Panc1 (cell line): ENCODE data around the gene NOTCH2. TPM values are rescaled to one million over a fixed set of nuclear protein-coding genes. Genes with fewer than 3 reads are reported as not detected.
"Not testable (repeated sequence)": the region's sequence is repeated elsewhere in the genome, so short reads cannot be mapped to it uniquely, and the experiment has no call there.

Experiments
- ATAC-seq: fragments of 200-7000 bp; cut with Tn5 transposase; 2 replicates; pipeline ENCODE4 v1.9.1; 2020; ENCODE audit warnings: mild to moderate bottlenecking, moderate library complexity
- BruUV-seq: library from RNA; stranded (reverse); fragments of 400-500 nt; replicated peaks from 2 replicates; lab custom pipeline; 2021; lab: Mats Ljungman, UMichigan
- CTCF ChIA-PET: fragments of 300-600 bp; sonication (Branson Sonifier 250); formaldehyde crosslinking; loops from one replicate; lab custom pipeline; 2022; ENCODE audit warnings: antibody characterized with exemption; lab: Charles Lee
- POLR2A ChIA-PET: fragments of 300-600 bp; sonication (Branson Sonifier 250); formaldehyde crosslinking; loops from one replicate; lab custom pipeline; 2022; ENCODE audit warnings: antibody characterized with exemption; lab: Charles Lee
- DNase-seq: peaks from one replicate; pipeline ENCODE4 v3.0.0-alpha.2; 2010; ENCODE audit warnings: low read depth, low spot score
- H3K27ac ChIP-seq: 2 replicates; pipeline ENCODE4 v1.5.1; 2011; ENCODE audit warnings: mild to moderate bottlenecking, low read length, inconsistent platforms
- H3K27me3 ChIP-seq: fragments of 200-500 bp; sonication (Bioruptor generic); 2 replicates; pipeline ENCODE4 v1.6.0; 2014; ENCODE audit warnings: low read length, inconsistent platforms; ENCODE audit not compliant: control insufficient read depth, insufficient read depth
- H3K36me3 ChIP-seq: fragments of 200-500 bp; sonication (Bioruptor generic); 2 replicates; pipeline ENCODE4 v1.5.1; 2014; ENCODE audit warnings: inconsistent platforms, mild to moderate bottlenecking, low read length, moderate library complexity; ENCODE audit not compliant: control insufficient read depth, insufficient read depth
- H3K4me1 ChIP-seq: 2 replicates; pipeline ENCODE4 v1.5.1; 2011; ENCODE audit warnings: inconsistent platforms, mild to moderate bottlenecking, low read length, moderate library complexity; ENCODE audit not compliant: control insufficient read depth, insufficient read depth
- H3K4me3 ChIP-seq, 2 experiments: 2 replicates each; pipeline ENCODE4 v1.5.1; 2011 to 2012; ENCODE audit warnings: low read depth in 2 of 2, low read length in 2 of 2, mild to moderate bottlenecking in 2 of 2, inconsistent platforms in 1 of 2, moderate library complexity in 1 of 2
- H3K9me3 ChIP-seq: fragments of 200-500 bp; sonication (Bioruptor generic); 2 replicates; pipeline ENCODE4 v1.5.1; 2014; ENCODE audit warnings: low read depth, mild to moderate bottlenecking, inconsistent platforms, low read length, moderate library complexity; ENCODE audit not compliant: control insufficient read depth, insufficient read depth
- in situ Hi-C: cut with HindIII; loops from 2 replicates; pipeline ENCODE4 v1.10.0; 2016; ENCODE audit warnings: low sequenced_read_pairs, low pct_unique_long_range_greater_than_20kb
- intact Hi-C: fragments of 100-400 bp; cut with micrococcal nuclease; formaldehyde crosslinking; loops from one replicate; pipeline ENCODE4 v1.10.0; 2022; ENCODE audit not compliant: unreplicated experiment
- total RNA-seq: library from RNA; stranded (reverse); gene quantifications from one replicate; pipeline ENCODE4 v1.2.1, GENCODE V29; 2021; ENCODE audit not compliant: unreplicated experiment

The NOTCH2 gene
- total RNA-seq, 1 experiment from 2014 or later = 191 TPM

GRCh38 chr1:120109656-120110055, 40.2 kb upstream of the NOTCH2 start:
- H3K27ac ChIP-seq, POLR2A ChIA-PET, H3K4me1 ChIP-seq, H3K4me3 ChIP-seq, intact Hi-C loops, ATAC-seq, H3K36me3 ChIP-seq, DNase-seq, H3K27me3 ChIP-seq, in situ Hi-C loops, BruUV-seq, H3K9me3 ChIP-seq, CTCF ChIA-PET: not testable (repeated sequence)

- H3K36me3 ChIP-seq, H3K27ac ChIP-seq, in situ Hi-C loops, BruUV-seq, H3K27me3 ChIP-seq, intact Hi-C loops, H3K4me3 ChIP-seq, ATAC-seq, POLR2A ChIA-PET, H3K9me3 ChIP-seq, CTCF ChIA-PET, H3K4me1 ChIP-seq, DNase-seq: not testable (repeated sequence)
Observed at GRCh38 chr1:120109180-120109579, 39.7 kb upstream of the NOTCH2 start.

- H3K9me3 ChIP-seq, DNase-seq, CTCF ChIA-PET, H3K4me1 ChIP-seq, H3K27me3 ChIP-seq, H3K27ac ChIP-seq, BruUV-seq, in situ Hi-C loops, POLR2A ChIA-PET, H3K4me3 ChIP-seq, H3K36me3 ChIP-seq, ATAC-seq, intact Hi-C loops: not testable (repeated sequence)
Observed at GRCh38 chr1:120105288-120105687, 35.8 kb upstream of the NOTCH2 start.

- intact Hi-C loops, BruUV-seq, DNase-seq, in situ Hi-C loops, H3K27me3 ChIP-seq, H3K4me1 ChIP-seq, H3K36me3 ChIP-seq, POLR2A ChIA-PET, H3K4me3 ChIP-seq, H3K9me3 ChIP-seq, ATAC-seq, CTCF ChIA-PET, H3K27ac ChIP-seq: not testable (repeated sequence)
Observed at GRCh38 chr1:120103768-120104167, 34.3 kb upstream of the NOTCH2 start.

- intact Hi-C loops, BruUV-seq, POLR2A ChIA-PET, H3K27me3 ChIP-seq, in situ Hi-C loops, ATAC-seq, H3K9me3 ChIP-seq, H3K36me3 ChIP-seq, H3K27ac ChIP-seq, H3K4me3 ChIP-seq, DNase-seq, H3K4me1 ChIP-seq, CTCF ChIA-PET: not testable (repeated sequence)
Observed at GRCh38 chr1:120101593-120101992, 32.1 kb upstream of the NOTCH2 start.

- H3K9me3 ChIP-seq, DNase-seq, BruUV-seq, H3K4me1 ChIP-seq, H3K27ac ChIP-seq, in situ Hi-C loops, intact Hi-C loops, POLR2A ChIA-PET, H3K27me3 ChIP-seq, CTCF ChIA-PET, H3K4me3 ChIP-seq, H3K36me3 ChIP-seq, ATAC-seq: not testable (repeated sequence)
Observed at GRCh38 chr1:120100590-120100989, 31.1 kb upstream of the NOTCH2 start.

- H3K36me3 ChIP-seq, DNase-seq, H3K27me3 ChIP-seq, H3K4me3 ChIP-seq, intact Hi-C loops, CTCF ChIA-PET, H3K4me1 ChIP-seq, in situ Hi-C loops, ATAC-seq, H3K27ac ChIP-seq, POLR2A ChIA-PET, BruUV-seq, H3K9me3 ChIP-seq: not testable (repeated sequence)
Observed at GRCh38 chr1:120098986-120099759, 29.7 kb upstream of the NOTCH2 start.
